Measurements from ENCODE around the gene SERINC5. TPM values are rescaled to one million over a fixed set of nuclear protein-coding genes. Genes with fewer than 3 reads are reported as not detected.

The SERINC5 gene
- total RNA-seq, 1 experiment from 2014 or later: 52.3 TPM

GRCh38 chr5:80288177-80288576, 32.3 kb upstream of the SERINC5 start:
- no peaks in the 10 kb centered on the region for H3K23me2 ChIP-seq (ENCODE audit: insufficient read length, low read depth, low read length, poor library complexity, severe bottlenecking)
- H3K4me3 Mint-ChIP-seq: no peak overlapping the region
- H3K4me1 Mint-ChIP-seq: peaks cover 5 to 6% of the 10 kb centered on the region in 2 experiments
- H2BK15ac ChIP-seq (ENCODE audit: low read depth, low read length): no peak overlapping the region
- no peak overlapping the region for H3K14ac ChIP-seq (ENCODE audit: insufficient read depth, low read length)
- H3K4ac ChIP-seq (ENCODE audit: low read depth, low read length): no peak overlapping the region
- no peak overlapping the region for H2BK120ac ChIP-seq (ENCODE audit: low read depth, low read length, poor library complexity, severe bottlenecking)
- H3K27me3 ChIP-seq (ENCODE audit: insufficient read depth, low read length): no peaks in the 10 kb centered on the region
- H2BK12ac ChIP-seq (ENCODE audit: insufficient read length, low read depth, low read length): no peak overlapping the region
- H3K79me1 ChIP-seq (ENCODE audit: insufficient read depth, low read depth, low read length, poor library complexity, severe bottlenecking): no peaks in the 10 kb centered on the region
- no peak overlapping the region for H4K8ac ChIP-seq (replicated peaks; ENCODE audit: insufficient read length, low read depth, low read length)
- H2BK20ac ChIP-seq (ENCODE audit: low read depth, low read length, poor library complexity, severe bottlenecking): no peak overlapping the region
- H3K9me3 ChIP-seq (ENCODE audit: control insufficient read depth, low read depth, low read length): no peaks in the 10 kb centered on the region
- no peak overlapping the region for H3K27ac ChIP-seq (ENCODE audit: insufficient read length, low read depth, low read length)
- no peak for DNase-seq
- no peaks in the 10 kb centered on the region for H3K79me2 ChIP-seq (ENCODE audit: insufficient read depth, low read length)
- no peak overlapping the region for H2AFZ ChIP-seq (ENCODE audit: low read length)
- H3K27me3 Mint-ChIP-seq (ENCODE audit: low read depth): no peaks in the 10 kb centered on the region; the same call in none of the 2 replicates
- H2AK5ac ChIP-seq (ENCODE audit: insufficient read length, low read length): no peak overlapping the region
- no peak overlapping the region for H3K23ac ChIP-seq (ENCODE audit: insufficient read length, low read depth, low read length)
- H4K5ac ChIP-seq (ENCODE audit: insufficient read length, low read depth, low read length): no peak overlapping the region
- no peaks in the 10 kb centered on the region; the same call in 1 of the 2 replicates for H3K4me1 ChIP-seq (ENCODE audit: insufficient read depth, low read length)
- no peak overlapping the region for H4K91ac ChIP-seq (ENCODE audit: insufficient read length, low read depth, low read length)
- H3K27ac Mint-ChIP-seq: no peak overlapping the region
- no peak overlapping the region for H3K18ac ChIP-seq (ENCODE audit: insufficient read length, low read depth, low read length)
- no peak overlapping the region for H3K56ac ChIP-seq (ENCODE audit: insufficient read length, low read depth, low read length)
- no peaks in the 10 kb centered on the region for H3K36me3 Mint-ChIP-seq (ENCODE audit: insufficient read depth in 1 of 3, low read depth in 3 of 3)
- H3T11ph ChIP-seq (ENCODE audit: low read length): no peak overlapping the region
- no peaks in the 10 kb centered on the region for H4K20me1 ChIP-seq (ENCODE audit: control insufficient read depth, insufficient read depth, insufficient read length)
- no peak overlapping the region for H3K9ac ChIP-seq (ENCODE audit: extremely low read depth, insufficient read length, low read length)
- H3K4me2 ChIP-seq (ENCODE audit: insufficient read depth, insufficient read length, low read length): no peak overlapping the region
- no peaks in the 10 kb centered on the region; a peak in 1 of 5 replicates for H3K9me3 Mint-ChIP-seq
- H2BK5ac ChIP-seq (ENCODE audit: insufficient read length, low read length): no peak overlapping the region
- TF ChIP-seq CTCF (conservative IDR thresholded peaks at IDR 0.05): no peak
- WGBS (ENCODE audit: extremely low coverage, insufficient read length, low lambda C conversion rate): no CpG with 5 or more reads among the region's 2 CpGs

Measured in H9 (cell line).